T-cell (primary cell): Measurements from ENCODE around the gene METRNL. TPM values are rescaled to one million over a fixed set of nuclear protein-coding genes. Genes with fewer than 3 reads are reported as not detected.

Source experiments
- ATAC-seq, 4 experiments: fragments of 200-7000 bp in 3 of 4; fragments of 150-1000 bp in 1 of 4; cut with Tn5 transposase; replicated peaks in 1 of 4; 1 replicate in 3 of 4; 2 replicates in 1 of 4; pipeline ENCODE4 v1.10.0; 2021; ENCODE audit warnings: moderate library complexity in 3 of 4, mild to moderate bottlenecking in 2 of 4, moderate number of reproducible peaks in 1 of 4
- CTCF ChIA-PET, 2 donors: fragments of 300-600 bp; sonication (Branson Sonifier 250); formaldehyde crosslinking; loops; one replicate each; lab custom pipeline; 2022; ENCODE audit warnings: antibody characterized with exemption in 2 of 2; lab: Charles Lee
- POLR2A ChIA-PET, 2 donors: fragments of 300-600 bp; sonication (Branson Sonifier 250); formaldehyde crosslinking; loops; one replicate each; lab custom pipeline; 2022; ENCODE audit warnings: antibody characterized with exemption in 2 of 2; lab: Charles Lee
- DNase-seq, 35 experiments: peaks; one replicate each; pipeline versions ENCODE4 v3.0.0 to v3.0.0-alpha.2; 2013 to 2023
- H3K27ac ChIP-seq: one replicate; pipeline ENCODE4 v1.5.1; 2013; ENCODE audit warnings: low read length
- H3K27me3 ChIP-seq, 2 experiments: replicated peaks in 1 of 2; 1 replicate in 1 of 2; 2 replicates in 1 of 2; pipeline versions ENCODE4 v1.6.1 to v1.7.0; 2013; ENCODE audit warnings: low read length in 1 of 2, mixed read lengths in 1 of 2; ENCODE audit not compliant: control insufficient read depth in 2 of 2, insufficient read depth in 2 of 2; ENCODE audit errors: extremely low read depth in 1 of 2
- H3K36me3 ChIP-seq, 2 donors: 1 replicate in 1 of 2; 2 replicates in 1 of 2; pipeline versions ENCODE4 v1.6.1 to v1.7.0; 2013; ENCODE audit warnings: low read length in 1 of 2; ENCODE audit not compliant: control insufficient read depth in 2 of 2, insufficient read depth in 1 of 2; ENCODE audit errors: extremely low read depth in 1 of 2
- H3K4me1 ChIP-seq, 2 experiments: 1 replicate in 1 of 2; 2 replicates in 1 of 2; pipeline versions ENCODE4 v1.6.1 to v1.7.0; 2013; ENCODE audit warnings: low read length in 2 of 2, mixed read lengths in 1 of 2; ENCODE audit not compliant: insufficient read depth in 2 of 2, control insufficient read depth in 1 of 2; ENCODE audit errors: extremely low read depth in 1 of 2
- H3K4me3 ChIP-seq, 2 donors: 1 replicate in 1 of 2; 2 replicates in 1 of 2; pipeline versions ENCODE4 v1.5.1 to v1.7.0; 2013; ENCODE audit warnings: mild to moderate bottlenecking in 2 of 2, low read length in 1 of 2, moderate library complexity in 1 of 2; ENCODE audit not compliant: control insufficient read depth in 1 of 2; ENCODE audit errors: extremely low read depth in 1 of 2
- H3K9me3 ChIP-seq: 2 replicates; pipeline ENCODE4 v1.7.0; 2013
- H3K27ac Mint-ChIP-seq, 2 donors: one replicate each; pipeline ENCODE4 v1.8.0; 2020 to 2021; ENCODE audit warnings: mild to moderate bottlenecking in 2 of 2, mixed read lengths in 2 of 2
- H3K27me3 Mint-ChIP-seq, 2 donors: one replicate each; pipeline ENCODE4 v1.8.0; 2021 to 2022; ENCODE audit warnings: mixed read lengths in 2 of 2
- H3K36me3 Mint-ChIP-seq: one replicate; pipeline ENCODE4 v1.8.0; 2021; ENCODE audit warnings: mixed read lengths
- H3K4me1 Mint-ChIP-seq, 3 donors: one replicate each; pipeline ENCODE4 v1.8.0; 2020 to 2022; ENCODE audit warnings: mixed read lengths in 3 of 3, mild to moderate bottlenecking in 1 of 3
- H3K4me3 Mint-ChIP-seq, 3 donors: one replicate each; pipeline ENCODE4 v1.8.0; 2020 to 2022; ENCODE audit warnings: mild to moderate bottlenecking in 3 of 3, mixed read lengths in 3 of 3, moderate library complexity in 3 of 3
- H3K9me3 Mint-ChIP-seq, 3 donors: one replicate each; pipeline ENCODE4 v1.8.0; 2020 to 2022; ENCODE audit warnings: mixed read lengths in 3 of 3
- WGBS: methylation state at CpG from one replicate; pipeline ENCODE4 v1.1.5; 2013; ENCODE audit warnings: missing lambda C conversion rate; ENCODE audit not compliant: insufficient coverage; 5-methylcytosine and 5-hydroxymethylcytosine counted together
- total RNA-seq, 35 experiments: library from RNA in 6 of 35; stranded (reverse) in 6 of 35; fragments of 120-200 nt in 1 of 35; gene quantifications; one replicate each; pipeline versions ENCODE4 v1.2.1 to v1.2.4 and lab custom pipeline; 2013 to 2026

Gene METRNL
- total RNA-seq, 5 donors from 2014 or later (not counting 1 experiment from before 2014, with no cell fraction given), result 7.0 to 50.8 (median 11.9) TPM

DNA sequence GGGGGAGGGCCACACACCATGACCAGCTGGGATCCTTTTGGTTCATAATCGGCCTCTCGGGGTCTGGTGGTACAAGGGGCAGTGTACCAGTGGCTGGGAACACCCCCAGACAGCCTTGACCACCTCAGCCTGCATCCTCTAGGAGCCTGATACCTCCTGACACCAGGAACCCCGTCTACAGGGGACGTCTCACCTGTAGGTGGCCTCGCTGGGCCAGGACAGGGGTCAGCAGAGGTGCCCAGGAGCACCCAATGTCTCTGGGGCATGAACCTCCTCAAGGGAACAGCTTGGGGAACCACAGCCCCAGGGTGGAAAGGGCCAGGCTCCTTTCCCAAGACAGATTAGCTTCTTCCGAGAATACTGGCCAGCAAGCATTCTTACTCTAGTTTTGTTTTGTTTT, 2.5 kb upstream of the METRNL start:
- H3K4me1 ChIP-seq, result peaks cover 0 to 26% of the 10 kb centered on the region in 2 experiments
- Mint-ChIP-seq H3K4me3 (peak overlapping the region in 2 of 3 donors; percentile 59 to 60), H3K9me3 (no peaks in the 10 kb centered on the region), H3K4me1 (peaks cover 4 to 14% (median 7%) of the 10 kb centered on the region in 3 donors), H3K36me3 (no peaks in the 10 kb centered on the region), H3K27me3 (peaks cover 0 to 2% of the 10 kb centered on the region in 2 donors), H3K27ac (no peak overlapping the region)
- no peaks in the 10 kb centered on the region for H3K36me3 ChIP-seq
- WGBS, result 50% methylated on average over 1 of the region's 6 CpGs
- H3K4me3 ChIP-seq, result no peak overlapping the region
- ATAC-seq, result no peak
- H3K27me3 ChIP-seq, result peaks cover 0 to 31% of the 10 kb centered on the region in 2 experiments
- H3K9me3 ChIP-seq, result no peaks in the 10 kb centered on the region
- no peak overlapping the region for H3K27ac ChIP-seq
- ChIA-PET POLR2A (no interaction called here), CTCF (no interaction called here)
- DNase-seq, result no peak

DNA sequence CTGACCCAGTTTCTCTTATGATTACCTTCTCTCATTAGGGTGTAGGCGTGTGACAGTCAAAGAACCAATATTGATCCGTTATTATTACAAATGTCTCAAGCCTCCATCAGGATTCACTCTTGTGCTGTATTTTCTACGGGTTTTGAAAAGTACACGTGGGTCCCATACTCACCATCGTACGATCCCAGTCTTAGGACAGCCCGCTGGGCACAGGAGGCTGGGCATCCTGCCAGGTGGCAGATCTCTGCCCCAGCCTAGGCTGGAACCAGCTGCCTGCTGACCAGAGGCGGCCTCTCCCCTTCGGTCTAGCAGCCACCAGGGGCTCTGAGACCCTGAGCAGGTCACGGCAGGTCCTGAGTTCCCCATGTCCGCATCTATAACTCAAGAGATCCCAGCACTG, 2.0 kb upstream of the METRNL start:
- no peak for ATAC-seq
- H3K27ac Mint-ChIP-seq, result no peak overlapping the region

DNA sequence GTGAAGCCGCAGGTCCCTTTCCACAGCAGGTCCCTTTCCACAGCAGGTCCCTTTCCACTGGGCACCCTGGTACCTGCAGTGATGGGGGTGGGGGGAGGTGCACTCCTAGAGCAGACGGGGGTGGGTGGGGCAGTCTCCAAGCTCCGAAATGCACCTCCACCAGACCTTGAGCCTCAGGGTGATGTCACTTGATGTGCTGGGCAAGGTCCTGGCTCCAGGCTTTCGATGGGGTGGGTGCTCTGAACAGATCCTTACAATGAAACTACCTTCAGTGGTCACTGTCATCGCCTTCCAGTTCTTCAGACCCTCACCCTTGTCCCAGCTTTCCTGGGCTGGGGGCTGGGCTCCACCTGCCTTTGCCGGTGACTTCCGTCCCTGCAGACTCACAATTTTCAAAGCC, 1.5 kb upstream of the METRNL start:
- POLR2A ChIA-PET, result no interaction called here

More for the DNA sequence above, 2.0 kb upstream of the METRNL start:
- Histone ChIP-seq H3K9me3 (no peaks in the 10 kb centered on the region), H3K36me3 (no peaks in the 10 kb centered on the region), H3K27me3 (peaks cover 0 to 32% of the 10 kb centered on the region in 2 experiments), H3K4me1 (peaks cover 0 to 26% of the 10 kb centered on the region in 2 experiments), H3K4me3 (no peak overlapping the region), H3K27ac (no peak overlapping the region)
- H3K4me1 Mint-ChIP-seq, result peaks cover 3 to 15% (median 8%) of the 10 kb centered on the region in 3 donors
- no peaks in the 10 kb centered on the region for H3K9me3 Mint-ChIP-seq
- peak overlapping the region; percentile 21 to 60 (median 59) for H3K4me3 Mint-ChIP-seq
- WGBS, result 91% methylated on average over 9 of the region's 11 CpGs
- CTCF ChIA-PET, result no interaction called here
- no peaks in the 10 kb centered on the region for H3K36me3 Mint-ChIP-seq
- H3K27me3 Mint-ChIP-seq, result peaks cover 0 to 2% of the 10 kb centered on the region in 2 donors
- POLR2A ChIA-PET, result no interaction called here
- DNase-seq, result no peak

DNA sequence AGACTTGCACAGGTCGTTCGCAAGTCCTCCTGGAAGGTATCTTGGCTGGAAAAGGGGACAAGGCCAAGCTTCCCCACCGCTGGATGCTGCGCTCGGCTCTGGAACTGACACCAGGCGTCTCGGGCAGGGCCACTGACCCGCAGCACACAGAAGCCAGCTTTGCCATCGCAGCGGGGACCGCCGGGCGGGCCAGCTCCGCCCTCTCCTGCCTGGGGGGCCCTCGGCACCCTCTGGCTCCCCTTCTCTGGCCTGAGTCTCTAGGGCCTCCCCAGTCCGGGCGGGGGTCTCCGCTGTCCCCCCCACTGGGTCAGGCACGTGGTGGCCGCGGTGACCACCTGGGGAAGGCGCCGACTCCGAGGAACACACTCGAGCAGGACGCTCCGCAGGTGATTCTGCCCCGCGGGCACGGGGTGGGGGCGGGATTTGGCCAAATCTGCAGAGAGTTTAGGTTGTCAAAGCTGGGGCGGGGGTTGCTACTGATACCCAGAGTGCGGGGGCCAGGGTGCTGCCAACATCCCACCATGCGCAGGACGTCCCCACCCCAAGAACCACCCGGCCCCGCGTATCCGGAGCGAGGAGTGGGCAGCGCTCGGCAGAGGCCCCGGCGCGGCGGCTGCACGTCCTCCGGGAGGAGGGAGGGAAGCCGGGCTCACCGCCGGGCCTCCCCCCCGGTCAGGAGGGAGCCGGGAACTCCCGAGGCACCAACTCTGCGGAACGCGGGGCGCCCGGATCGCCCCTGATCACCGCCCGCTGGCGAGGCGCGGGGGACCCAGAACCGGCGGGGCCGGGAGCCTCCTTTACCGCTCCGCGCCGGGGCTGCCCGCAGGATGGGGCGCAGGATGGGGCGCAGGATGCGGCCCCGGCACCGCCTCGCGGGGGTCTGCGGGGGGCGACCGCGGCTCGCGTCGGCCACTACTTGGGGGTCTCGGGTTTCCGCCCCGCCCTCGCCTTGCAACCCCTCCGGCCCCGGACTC, 744 bp upstream of the METRNL start:
- no peak overlapping the region for H3K27ac ChIP-seq
- H3K27ac Mint-ChIP-seq, result peak overlapping the region in 1 of 2 donors; percentile 46
- H3K4me1 Mint-ChIP-seq, result peaks cover 13 to 27% (median 21%) of the 10 kb centered on the region in 3 donors
- H3K4me3 ChIP-seq, result peak overlapping the region; percentile 37 to 59
- DNase-seq (peak in 4 of 35 experiments; percentile 15 to 47 (median 30)), ATAC-seq (peak; percentile 8 to 23 (median 12))
- 8% methylated on average over 78 of the region's 93 CpGs for WGBS
- H3K27me3 Mint-ChIP-seq, result peaks cover 0 to 2% of the 10 kb centered on the region in 2 donors
- no peaks in the 10 kb centered on the region for H3K9me3 Mint-ChIP-seq
- H3K9me3 ChIP-seq, result no peaks in the 10 kb centered on the region
- H3K36me3 ChIP-seq, result no peaks in the 10 kb centered on the region
- H3K36me3 Mint-ChIP-seq, result no peaks in the 10 kb centered on the region
- ChIA-PET CTCF (no interaction called here), POLR2A (interaction anchor here in 1 of 2 donors (0.6 kb wide), 1 partner anchor 164 kb away, joined by 3 read pairs; no protein-coding TSS in a partner anchor)
- peaks cover 0 to 32% of the 10 kb centered on the region in 2 experiments for H3K27me3 ChIP-seq
- peak overlapping the region; percentile 57 to 65 (median 60) for H3K4me3 Mint-ChIP-seq
- H3K4me1 ChIP-seq, result peaks cover 0 to 36% of the 10 kb centered on the region in 2 experiments

More for the DNA sequence above, 1.5 kb upstream of the METRNL start:
- H3K4me3 Mint-ChIP-seq, result peak overlapping the region; percentile 46 to 60 (median 59)
- CTCF ChIA-PET, result no interaction called here
- Histone ChIP-seq H3K4me1 (peaks cover 0 to 28% of the 10 kb centered on the region in 2 experiments), H3K27ac (no peak overlapping the region), H3K27me3 (peaks cover 0 to 32% of the 10 kb centered on the region in 2 experiments), H3K4me3 (no peak overlapping the region), H3K36me3 (no peaks in the 10 kb centered on the region), H3K9me3 (no peaks in the 10 kb centered on the region)
- 59% methylated on average over 4 of the region's 7 CpGs for WGBS
- H3K27me3 Mint-ChIP-seq, result peaks cover 0 to 2% of the 10 kb centered on the region in 2 donors
- H3K36me3 Mint-ChIP-seq, result no peaks in the 10 kb centered on the region
- ATAC-seq (no peak), DNase-seq (no peak)
- no peaks in the 10 kb centered on the region for H3K9me3 Mint-ChIP-seq
- peak overlapping the region in 1 of 2 donors; percentile 46 for H3K27ac Mint-ChIP-seq
- peaks cover 8 to 20% (median 14%) of the 10 kb centered on the region in 3 donors for H3K4me1 Mint-ChIP-seq

DNA sequence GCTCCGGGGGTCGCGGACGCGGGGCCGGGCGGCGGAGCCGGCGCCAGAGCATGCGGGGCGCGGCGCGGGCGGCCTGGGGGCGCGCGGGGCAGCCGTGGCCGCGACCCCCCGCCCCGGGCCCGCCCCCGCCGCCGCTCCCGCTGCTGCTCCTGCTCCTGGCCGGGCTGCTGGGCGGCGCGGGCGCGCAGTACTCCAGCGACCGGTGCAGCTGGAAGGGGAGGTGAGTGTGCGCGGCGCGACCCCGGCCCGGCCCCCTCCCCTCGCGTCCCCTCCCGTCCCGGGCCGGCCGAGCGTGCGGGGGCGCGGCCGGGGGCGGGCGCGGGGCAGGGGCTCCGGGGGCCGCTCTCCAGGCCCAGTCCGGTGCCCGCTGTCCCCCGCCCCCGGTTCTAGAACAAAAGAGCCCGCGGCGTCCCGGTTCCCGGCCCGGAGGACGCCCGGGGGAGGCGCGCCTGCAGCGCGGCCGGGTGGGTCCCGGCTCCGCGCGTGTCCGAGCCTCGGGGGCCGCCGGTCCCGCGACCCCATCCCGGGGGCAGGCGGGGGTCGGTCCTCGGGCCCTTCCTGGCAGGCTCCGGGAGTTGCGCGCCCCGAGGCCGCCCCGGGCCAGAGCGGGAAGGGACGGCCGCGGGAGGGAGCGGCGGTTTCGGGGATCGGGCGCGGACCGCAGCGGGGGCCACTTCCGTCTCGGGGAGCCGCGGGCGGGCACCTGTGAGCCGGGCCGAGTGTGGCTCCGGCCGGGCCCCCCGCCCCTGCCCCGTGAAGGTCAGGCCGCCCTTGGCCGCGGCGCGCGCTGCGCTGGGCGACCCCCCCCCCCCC, 563 bp downstream of the METRNL start:
- no peaks in the 10 kb centered on the region for H3K9me3 ChIP-seq
- Mint-ChIP-seq H3K27me3 (peaks cover 0 to 2% of the 10 kb centered on the region in 2 donors), H3K4me1 (peaks cover 13 to 39% (median 33%) of the 10 kb centered on the region in 3 donors), H3K4me3 (no peak overlapping the region), H3K9me3 (no peaks in the 10 kb centered on the region), H3K27ac (no peak overlapping the region), H3K36me3 (no peaks in the 10 kb centered on the region)
- peaks cover 0 to 48% of the 10 kb centered on the region in 2 experiments for H3K4me1 ChIP-seq
- ChIA-PET POLR2A (no interaction called here), CTCF (no interaction called here)
- no peak overlapping the region for H3K27ac ChIP-seq
- H3K27me3 ChIP-seq, result peaks cover 0 to 32% of the 10 kb centered on the region in 2 experiments
- DNase-seq (peak in 2 of 35 experiments; percentile 18 to 28), ATAC-seq (peak; percentile 12 to 38 (median 24))
- under 1% methylated on average over 108 of the region's 127 CpGs for WGBS
- peaks cover 0 to 3% of the 10 kb centered on the region in 2 donors for H3K36me3 ChIP-seq
- H3K4me3 ChIP-seq, result peak overlapping the region in 1 of 2 donors; percentile 32

DNA sequence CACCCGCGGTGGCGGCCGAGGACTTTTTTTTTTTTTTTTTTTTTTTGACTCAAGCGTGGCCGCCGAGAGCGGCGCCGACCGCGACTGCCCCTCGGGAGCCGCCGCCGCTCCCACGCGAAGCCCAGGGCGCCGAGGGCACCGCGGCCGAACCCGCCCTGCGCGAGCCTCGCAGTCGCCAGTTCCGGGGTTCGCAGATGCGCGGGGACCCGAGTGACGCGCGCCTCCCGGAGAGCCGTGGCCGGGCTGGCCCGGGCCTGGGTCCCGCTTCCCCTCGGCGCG, 1.1 kb downstream of the METRNL start:
- H3K4me1 Mint-ChIP-seq, result peaks cover 13 to 39% (median 34%) of the 10 kb centered on the region in 3 donors
- no peaks in the 10 kb centered on the region for H3K9me3 Mint-ChIP-seq
- no peaks in the 10 kb centered on the region for H3K36me3 Mint-ChIP-seq
- under 1% methylated on average over 40 of the region's 44 CpGs for WGBS
- peak in 3 of 4 experiments; percentile 10 to 12 (median 11) for ATAC-seq
- ChIA-PET CTCF (no interaction called here), POLR2A (interaction anchor here (0.6 to 0.7 kb wide), 2 partner anchors 27 to 30 kb away, joined by 5 to 7 read pairs; no protein-coding TSS in a partner anchor)
- no peak overlapping the region for H3K4me3 Mint-ChIP-seq
- peaks cover 0 to 2% of the 10 kb centered on the region in 2 donors for H3K27me3 Mint-ChIP-seq
- DNase-seq, result peak in 1 of 35 experiments; percentile 40
- Histone ChIP-seq H3K4me3 (peak overlapping the region in 1 of 2 donors; percentile 32), H3K27ac (no peak overlapping the region), H3K27me3 (peaks cover 0 to 32% of the 10 kb centered on the region in 2 experiments), H3K9me3 (no peaks in the 10 kb centered on the region), H3K4me1 (peaks cover 0 to 54% of the 10 kb centered on the region in 2 experiments), H3K36me3 (peaks cover 0 to 3% of the 10 kb centered on the region in 2 donors)
- H3K27ac Mint-ChIP-seq, result no peak overlapping the region
